PFSK-1 (cell line): Measurements from ENCODE around the gene OR10D3.

Experiments used
- POLR2AphosphoS5 ChIP-seq: IDR thresholded peaks from 2 replicates; pipeline ENCODE4 v1.6.1; 2012; ENCODE audit warnings: low read depth, mild to moderate bottlenecking, control low read depth, low read length, moderate library complexity
- TAF1 ChIP-seq: IDR thresholded peaks from 2 replicates; pipeline ENCODE4 v1.6.1; 2012; ENCODE audit warnings: low read length, control low read depth, borderline replicate concordance; ENCODE audit not compliant: insufficient read depth
- TF ChIP-seq, protein P1 (sequence below), 2 experiments: IDR thresholded peaks; 2 replicates each; pipeline versions ENCODE4 v1.6.1 to v1.8.0; 2011 to 2012; ENCODE audit warnings: low read depth in 2 of 2, low read length in 2 of 2, control low read depth in 1 of 2, inconsistent platforms in 1 of 2, mild to moderate bottlenecking in 1 of 2, moderate library complexity in 1 of 2; ENCODE audit not compliant: insufficient read depth in 1 of 2

DNA sequence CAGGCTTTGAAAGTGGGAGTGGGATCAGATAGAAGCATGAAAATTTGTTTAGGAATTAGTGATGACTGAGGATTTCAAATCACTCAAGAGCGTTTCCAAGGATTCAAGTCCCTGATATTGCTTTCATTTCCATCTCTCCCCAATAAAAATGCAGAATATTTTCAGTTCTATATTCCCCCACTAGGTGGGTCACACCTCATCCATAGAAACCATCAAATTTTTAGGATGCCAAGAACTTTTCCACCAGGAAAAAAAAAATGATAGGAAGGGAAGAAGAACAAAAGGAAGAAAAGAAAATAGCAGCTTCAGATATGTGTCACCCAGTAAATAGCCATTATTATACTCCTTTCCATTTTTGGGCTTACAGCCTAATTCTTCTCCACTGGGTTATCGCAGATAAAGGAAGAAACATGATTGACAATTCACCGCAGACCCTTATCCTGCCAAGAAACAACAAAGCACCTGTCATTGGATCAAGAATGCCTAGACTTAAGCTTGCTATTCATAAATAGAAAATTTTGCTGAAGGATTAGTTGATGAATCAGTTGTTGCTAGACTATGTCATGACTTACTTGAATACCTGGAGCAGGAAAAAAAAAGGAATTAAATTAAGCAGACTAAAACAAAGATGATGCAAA is 30.3 kb upstream of the OR10D3 start:
- TF ChIP-seq, protein P1, sequence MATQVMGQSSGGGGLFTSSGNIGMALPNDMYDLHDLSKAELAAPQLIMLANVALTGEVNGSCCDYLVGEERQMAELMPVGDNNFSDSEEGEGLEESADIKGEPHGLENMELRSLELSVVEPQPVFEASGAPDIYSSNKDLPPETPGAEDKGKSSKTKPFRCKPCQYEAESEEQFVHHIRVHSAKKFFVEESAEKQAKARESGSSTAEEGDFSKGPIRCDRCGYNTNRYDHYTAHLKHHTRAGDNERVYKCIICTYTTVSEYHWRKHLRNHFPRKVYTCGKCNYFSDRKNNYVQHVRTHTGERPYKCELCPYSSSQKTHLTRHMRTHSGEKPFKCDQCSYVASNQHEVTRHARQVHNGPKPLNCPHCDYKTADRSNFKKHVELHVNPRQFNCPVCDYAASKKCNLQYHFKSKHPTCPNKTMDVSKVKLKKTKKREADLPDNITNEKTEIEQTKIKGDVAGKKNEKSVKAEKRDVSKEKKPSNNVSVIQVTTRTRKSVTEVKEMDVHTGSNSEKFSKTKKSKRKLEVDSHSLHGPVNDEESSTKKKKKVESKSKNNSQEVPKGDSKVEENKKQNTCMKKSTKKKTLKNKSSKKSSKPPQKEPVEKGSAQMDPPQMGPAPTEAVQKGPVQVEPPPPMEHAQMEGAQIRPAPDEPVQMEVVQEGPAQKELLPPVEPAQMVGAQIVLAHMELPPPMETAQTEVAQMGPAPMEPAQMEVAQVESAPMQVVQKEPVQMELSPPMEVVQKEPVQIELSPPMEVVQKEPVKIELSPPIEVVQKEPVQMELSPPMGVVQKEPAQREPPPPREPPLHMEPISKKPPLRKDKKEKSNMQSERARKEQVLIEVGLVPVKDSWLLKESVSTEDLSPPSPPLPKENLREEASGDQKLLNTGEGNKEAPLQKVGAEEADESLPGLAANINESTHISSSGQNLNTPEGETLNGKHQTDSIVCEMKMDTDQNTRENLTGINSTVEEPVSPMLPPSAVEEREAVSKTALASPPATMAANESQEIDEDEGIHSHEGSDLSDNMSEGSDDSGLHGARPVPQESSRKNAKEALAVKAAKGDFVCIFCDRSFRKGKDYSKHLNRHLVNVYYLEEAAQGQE (IDR thresholded peaks at IDR 0.05; ENCODE audit: insufficient read depth in 1 of 2, low read depth in 2 of 2, low read length in 2 of 2): no peak
- no peak for TF ChIP-seq TAF1
- TF ChIP-seq POLR2AphosphoS5: no peak
